GF-D8 (cell line): Measurements from ENCODE around the gene ZFYVE21.
A peak's percentile ranks its signal among the peaks of the same experiment; 100 is the strongest.
"Not testable (repeated sequence)": the region's sequence is repeated elsewhere in the genome, so short reads cannot be mapped to it uniquely, and the experiment has no call there.

Source experiments
- DNase-seq: peaks from one replicate; lab custom pipeline; 2025; lab: John Stamatoyannopoulos, UW

The ZFYVE21 gene

GRCh38 chr14:103715052-103716000 lies at the start of gene ZFYVE21, which contains the start of gene XRCC3:
ZFYVE21 (plus strand) TSS chr14:103715810; CDS start chr14:103715842, 32 bp downstream.
XRCC3 (minus strand) TSS chr14:103715451; CDS start chr14:103711087, 4,364 bp downstream.
- peak; percentile 94 for DNase-seq

DNA sequence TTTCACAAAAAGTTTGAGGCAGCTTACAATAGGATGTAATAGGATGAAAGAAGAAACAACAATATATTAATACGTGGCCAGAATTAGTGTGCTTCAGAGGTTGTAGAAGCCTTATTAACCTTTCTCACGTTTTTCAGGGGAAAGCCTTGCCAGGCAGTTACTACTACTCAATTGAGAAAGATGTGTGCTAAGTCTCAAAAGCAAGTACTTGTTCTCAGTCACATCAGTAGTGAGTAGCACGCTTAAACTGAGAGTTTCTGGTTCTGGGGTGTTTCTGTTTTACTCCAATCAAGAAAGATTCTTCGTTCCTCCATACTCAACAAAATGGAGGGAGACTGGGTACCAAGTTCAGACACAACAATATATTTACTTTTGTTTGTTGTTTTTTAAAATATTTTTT lies 47.9 kb upstream of the ZFYVE21 start:
- DNase-seq = no peak

DNA sequence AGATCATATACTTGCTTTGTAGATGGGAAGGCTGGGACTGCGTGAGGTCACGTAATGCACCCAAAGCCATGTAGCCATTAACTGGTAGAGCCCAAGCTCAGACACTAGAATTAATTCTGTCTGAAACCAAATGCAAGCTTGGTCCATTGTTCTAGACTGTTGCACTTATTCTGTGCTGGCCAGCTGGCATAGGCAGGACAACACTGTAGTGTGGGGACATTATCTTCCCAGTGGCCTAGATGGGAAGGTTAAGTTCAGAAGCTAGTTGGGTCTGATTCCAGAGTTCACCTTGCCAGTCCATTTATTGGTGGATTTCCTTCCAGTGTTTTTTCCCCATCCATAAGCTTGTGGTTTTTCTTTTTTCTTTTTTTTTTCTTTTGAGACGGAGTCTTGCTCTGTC lies 47.5 kb upstream of the ZFYVE21 start:
- DNase-seq = no peak

- DNase-seq = no peak
These were observed 46.2 kb upstream of the ZFYVE21 start for GRCh38 chr14:103669370-103669769.

DNA sequence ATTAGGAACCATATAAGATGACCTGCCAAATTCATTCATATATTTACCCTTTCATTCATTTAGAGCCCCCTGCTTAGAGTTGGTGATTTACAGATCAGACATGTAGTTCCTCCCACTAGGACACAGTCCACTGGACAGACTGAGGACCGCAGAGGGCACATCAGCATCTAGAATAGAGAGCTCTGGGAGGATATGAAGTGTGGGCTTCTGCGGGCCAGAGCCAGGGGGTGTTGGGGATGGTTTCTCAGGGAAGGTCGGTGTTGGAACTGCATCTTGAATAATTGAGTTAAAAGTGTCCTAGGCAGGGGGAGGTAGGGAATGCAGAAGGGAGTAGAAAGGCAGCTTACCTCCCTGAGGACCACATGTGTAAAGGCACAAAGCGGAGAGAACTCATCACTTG lies 43.7 kb upstream of the ZFYVE21 start:
- DNase-seq = no peak

DNA sequence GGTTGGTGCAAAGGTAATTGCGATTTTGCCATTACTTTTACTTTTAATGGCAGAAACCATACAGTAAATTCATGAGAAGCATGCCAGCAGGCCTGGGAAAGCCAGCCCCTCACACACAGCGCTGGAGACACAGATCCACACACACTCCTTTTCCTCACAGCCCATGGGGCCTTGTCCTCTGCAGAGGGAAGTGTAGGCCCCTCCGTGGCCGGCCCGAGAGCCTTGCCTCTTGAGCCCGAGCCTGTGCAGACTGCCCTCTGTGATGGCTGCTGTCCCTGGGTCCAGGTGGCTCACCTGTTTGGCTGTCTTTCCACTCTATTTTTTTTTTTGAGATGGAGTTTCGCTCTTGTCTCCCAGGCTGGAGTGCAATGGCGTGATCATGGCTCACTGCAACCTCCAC lies 39.7 kb upstream of the ZFYVE21 start:
- no peak for DNase-seq

GRCh38 chr14:103676881-103677675 lies 38.5 kb upstream of the ZFYVE21 start:
- no peak for DNase-seq

DNA sequence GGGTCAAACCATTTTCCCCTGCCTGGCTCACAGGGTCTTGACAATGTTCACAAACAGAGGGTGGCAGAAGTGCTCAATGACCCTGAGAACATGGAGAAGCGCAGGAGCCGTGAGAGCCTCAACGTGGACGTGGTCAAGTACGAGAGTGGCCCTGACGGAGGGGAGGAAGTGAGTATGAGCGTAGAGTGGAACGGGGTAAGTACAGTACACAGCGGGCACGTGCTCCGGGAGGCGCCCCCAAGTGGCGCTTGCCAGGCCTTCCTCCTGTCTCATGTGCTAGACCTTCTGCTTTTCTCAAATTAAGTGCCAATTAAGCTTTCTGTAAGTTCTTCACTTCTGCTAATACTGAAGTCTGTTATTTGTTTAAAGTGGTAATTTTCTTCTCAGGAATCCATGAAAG lies 36.3 kb upstream of the ZFYVE21 start:
- no peak for DNase-seq

GRCh38 chr14:103680491-103681231 lies 34.9 kb upstream of the ZFYVE21 start:
- no peak for DNase-seq

DNA sequence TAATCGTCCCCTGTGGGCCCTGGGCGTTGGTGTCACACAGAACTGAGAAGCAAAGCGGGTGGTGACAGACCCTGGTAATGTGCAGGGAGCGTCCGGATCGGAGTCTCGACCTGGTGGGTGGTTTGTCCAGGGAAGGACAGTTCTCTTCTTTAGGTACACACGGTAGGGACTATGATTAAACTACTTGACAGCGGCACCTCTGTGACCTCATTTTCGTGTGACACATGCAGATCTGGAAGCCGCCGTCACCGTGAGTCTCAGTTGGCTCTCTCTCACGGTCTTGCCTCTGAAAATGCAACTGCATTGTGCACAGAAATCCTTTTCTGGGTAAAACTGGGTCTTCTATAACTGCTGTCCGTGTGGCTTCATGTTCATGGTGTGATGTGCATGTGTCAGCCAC lies 32.5 kb upstream of the ZFYVE21 start:
- DNase-seq = no peak

DNA sequence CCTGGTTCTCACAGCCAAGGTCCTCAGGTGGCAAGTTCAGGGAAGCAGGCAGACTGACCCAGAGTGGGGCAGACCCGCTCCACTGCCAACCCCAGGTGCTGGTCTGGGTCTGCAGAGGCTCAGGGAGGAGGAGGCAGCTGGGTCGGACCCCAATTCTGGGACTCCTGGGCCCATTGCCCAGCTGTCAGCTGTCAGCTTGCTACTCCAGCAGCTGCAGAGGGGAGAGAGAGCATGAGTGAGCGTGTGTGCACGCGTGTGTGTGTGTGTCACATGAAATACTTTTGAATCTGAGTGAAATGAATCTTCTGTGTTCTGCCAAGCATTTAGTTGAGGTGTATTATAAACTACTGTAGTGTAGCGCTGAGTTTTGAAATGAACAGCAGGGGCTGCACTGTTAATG lies 31.1 kb upstream of the ZFYVE21 start:
- DNase-seq = no peak

DNA sequence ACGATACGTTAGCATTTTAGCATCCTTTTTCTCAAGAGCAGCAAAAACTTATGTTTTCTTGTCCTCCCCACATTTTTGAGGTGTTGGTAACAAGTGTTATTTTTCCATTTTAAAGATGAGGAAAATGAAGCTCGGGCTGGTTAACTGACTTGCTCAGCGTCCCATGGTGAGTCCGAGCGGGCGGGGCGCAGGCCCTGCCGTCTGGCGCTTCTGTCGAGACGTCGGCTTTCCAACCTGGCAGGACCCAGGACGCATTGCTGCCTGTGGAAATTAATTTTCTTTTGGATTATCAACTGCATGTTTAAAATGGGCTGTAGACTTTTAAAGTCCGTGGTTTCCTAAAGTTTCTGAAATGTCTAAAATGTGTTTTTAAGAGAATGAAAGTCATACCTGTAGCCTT lies 30.7 kb upstream of the ZFYVE21 start:
- DNase-seq = no peak

- no peak for DNase-seq
These were observed 30.1 kb upstream of the ZFYVE21 start for GRCh38 chr14:103685276-103686211.

DNA sequence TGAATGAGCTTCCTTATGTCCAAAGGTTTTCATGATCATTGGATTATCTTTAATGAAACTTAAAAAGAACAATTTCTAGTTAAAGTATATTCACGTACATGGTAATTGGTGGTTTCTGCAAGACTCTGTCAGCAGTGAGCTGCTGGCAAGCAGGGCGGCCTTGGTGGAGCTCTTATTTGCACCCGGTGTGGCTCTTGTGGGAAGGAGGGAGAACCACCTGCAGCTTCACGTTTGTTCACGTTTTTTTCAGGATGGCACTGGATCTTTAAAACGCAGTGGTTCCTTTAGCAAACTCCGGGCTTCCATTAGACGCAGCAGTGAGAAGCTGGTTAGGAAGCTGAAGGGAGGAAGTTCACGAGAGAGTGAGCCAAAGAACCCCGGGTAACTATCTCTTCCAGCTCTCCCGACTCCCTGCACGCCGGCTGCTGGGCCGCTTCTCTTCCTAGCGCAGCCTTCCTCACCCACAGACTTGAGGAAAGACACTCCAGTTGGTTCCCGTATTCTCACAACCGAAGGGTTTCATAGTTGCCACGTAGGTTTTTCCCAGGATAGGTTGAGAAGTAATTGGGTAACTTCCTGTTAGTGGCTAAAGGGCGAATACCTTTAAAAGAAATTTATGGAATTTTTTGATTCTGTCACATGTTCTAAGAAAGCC lies 28.7 kb upstream of the ZFYVE21 start:
- DNase-seq = no peak

GRCh38 chr14:103687712-103688111 lies 27.9 kb upstream of the ZFYVE21 start:
- no peak for DNase-seq

- no peak for DNase-seq
These were observed 27.2 kb upstream of the ZFYVE21 start for GRCh38 chr14:103688441-103688840.

GRCh38 chr14:103688906-103689902 lies 26.4 kb upstream of the ZFYVE21 start:
- DNase-seq = no peak

GRCh38 chr14:103690332-103690731 lies 25.3 kb upstream of the ZFYVE21 start:
- no peak for DNase-seq

- not testable (repeated sequence) for DNase-seq
These were observed 24.0 kb upstream of the ZFYVE21 start for GRCh38 chr14:103691655-103692054.
